IMR-90 (cell line): ENCODE results near the gene GDPD5. TPM values are rescaled to one million over a fixed set of nuclear protein-coding genes. Genes with fewer than 3 reads are reported as not detected.
A peak's percentile ranks its signal among the peaks of the same experiment; 100 is the strongest.

Source experiments
- ATAC-seq: fragments of 200-7000 bp; cut with Tn5 transposase; 2 replicates; pipeline ENCODE4 v1.9.1; 2020; ENCODE audit warnings: low read depth, mild to moderate bottlenecking, moderate library complexity
- BruUV-seq: library from RNA; stranded (reverse); fragments of 400-500 nt; replicated peaks from 2 replicates; lab custom pipeline; 2021; lab: Mats Ljungman, UMichigan
- CTCF ChIA-PET: fragments of 300-600 bp; formaldehyde crosslinking; extraction: SDS; loops from one replicate; lab custom pipeline; 2021; ENCODE audit warnings: antibody characterized with exemption; lab: Yijun Ruan, JAX
- POLR2A ChIA-PET: fragments of 300-600 bp; sonication (Branson Sonifier 250); formaldehyde crosslinking; loops from one replicate; lab custom pipeline; 2022; ENCODE audit warnings: antibody characterized with exemption; ENCODE audit not compliant: unreplicated experiment; lab: Charles Lee
- DNase-seq: peaks from one replicate; pipeline ENCODE4 v3.0.0; 2013
- H2AFZ ChIP-seq: replicated peaks from 2 replicates; pipeline ENCODE3; 2013; ENCODE audit warnings: low read length, mild to moderate bottlenecking; ENCODE audit not compliant: poor library complexity
- H2AK5ac ChIP-seq: 2 replicates; pipeline ENCODE4 v1.6.1; 2013; ENCODE audit warnings: low read depth, low read length, inconsistent platforms
- H2AK9ac ChIP-seq: replicated peaks from 2 replicates; pipeline ENCODE3; 2013; ENCODE audit warnings: mild to moderate bottlenecking, low read depth, low read length, moderate library complexity; ENCODE audit not compliant: poor library complexity
- H2BK120ac ChIP-seq: 2 replicates; pipeline ENCODE4 v1.6.1; 2013; ENCODE audit warnings: low read depth, low read length, inconsistent platforms
- H2BK15ac ChIP-seq: 3 replicates; pipeline ENCODE4 v1.6.1; 2013; ENCODE audit warnings: low read depth, low read length, inconsistent platforms
- H2BK20ac ChIP-seq: 2 replicates; pipeline ENCODE4 v1.6.1; 2013; ENCODE audit warnings: low read depth, mild to moderate bottlenecking, inconsistent platforms, low read length, moderate library complexity
- H2BK5ac ChIP-seq: 2 replicates; pipeline ENCODE4 v1.6.1; 2013; ENCODE audit warnings: mild to moderate bottlenecking, low read depth, low read length, inconsistent platforms; ENCODE audit not compliant: poor library complexity, severe bottlenecking
- H3K14ac ChIP-seq: replicated peaks from 2 replicates; pipeline ENCODE4 v1.6.1; 2013; ENCODE audit warnings: low read depth, low read length, inconsistent platforms
- H3K18ac ChIP-seq: 2 replicates; pipeline ENCODE4 v1.6.1; 2013; ENCODE audit warnings: low read depth, low read length, control low read depth
- H3K23ac ChIP-seq: 2 replicates; pipeline ENCODE4 v1.6.1; 2013; ENCODE audit warnings: low read depth, low read length, inconsistent platforms
- H3K27ac ChIP-seq: 2 replicates; pipeline ENCODE4 v1.5.1; 2013; ENCODE audit warnings: mild to moderate bottlenecking, control low read depth, low read length; ENCODE audit not compliant: insufficient read depth
- H3K27me3 ChIP-seq: 2 replicates; pipeline ENCODE4 v1.6.1; 2013; ENCODE audit warnings: low read length; ENCODE audit not compliant: control insufficient read depth, insufficient read depth
- H3K36me3 ChIP-seq: 2 replicates; pipeline ENCODE4 v1.6.1; 2013; ENCODE audit warnings: low read length, mixed read lengths; ENCODE audit not compliant: control insufficient read depth, insufficient read depth
- H3K4ac ChIP-seq: 2 replicates; pipeline ENCODE4 v1.6.1; 2013; ENCODE audit warnings: low read depth, low read length, inconsistent platforms
- H3K4me1 ChIP-seq: 2 replicates; pipeline ENCODE4 v1.6.1; 2013; ENCODE audit warnings: low read length, mixed read lengths; ENCODE audit not compliant: control insufficient read depth, insufficient read depth
- H3K4me2 ChIP-seq: 2 replicates; pipeline ENCODE4 v1.6.1; 2013; ENCODE audit warnings: low read depth, mild to moderate bottlenecking, control low read depth, low read length, moderate library complexity
- H3K4me3 ChIP-seq: 2 replicates; pipeline ENCODE4 v1.5.1; 2013; ENCODE audit warnings: low read depth, mild to moderate bottlenecking, control low read depth, low read length, moderate library complexity; ENCODE audit not compliant: insufficient read depth
- H3K56ac ChIP-seq: 2 replicates; pipeline ENCODE4 v1.6.1; 2013; ENCODE audit warnings: low read length, inconsistent platforms; ENCODE audit not compliant: insufficient read depth; ENCODE audit errors: extremely low read depth
- H3K79me1 ChIP-seq, 2 experiments: 2 replicates each; pipeline ENCODE4 v1.6.1; 2013; ENCODE audit warnings: low read length in 2 of 2, inconsistent platforms in 1 of 2, low read depth in 1 of 2
- H3K9ac ChIP-seq: 2 replicates; pipeline ENCODE4 v1.6.1; 2013; ENCODE audit warnings: low read depth, low read length, control low read depth
- H3K9me1 ChIP-seq: 2 replicates; pipeline ENCODE4 v1.6.1; 2013; ENCODE audit warnings: low read length, inconsistent platforms; ENCODE audit not compliant: insufficient read depth
- H3K9me3 ChIP-seq: 2 replicates; pipeline ENCODE4 v1.6.1; 2013; ENCODE audit warnings: low read length; ENCODE audit not compliant: control insufficient read depth, insufficient read depth
- H4K20me1 ChIP-seq: 2 replicates; pipeline ENCODE4 v1.6.1; 2013; ENCODE audit warnings: low read length, inconsistent platforms; ENCODE audit not compliant: insufficient read depth
- H4K5ac ChIP-seq: 2 replicates; pipeline ENCODE4 v1.6.1; 2013; ENCODE audit warnings: mild to moderate bottlenecking, low read depth, low read length, control low read depth
- H4K8ac ChIP-seq, 2 experiments: 2 replicates each; pipeline ENCODE4 v1.6.1; 2013; ENCODE audit warnings: low read depth in 2 of 2, low read length in 2 of 2, control low read depth in 1 of 2, inconsistent platforms in 1 of 2
- H4K91ac ChIP-seq: 2 replicates; pipeline ENCODE4 v1.6.1; 2013; ENCODE audit warnings: low read depth, low read length, inconsistent platforms; ENCODE audit not compliant: insufficient read depth
- BHLHE40 ChIP-seq: fragments of 150-350 bp; IDR thresholded peaks from 2 replicates; pipeline ENCODE4 v1.6.1; 2016; ENCODE audit warnings: mild to moderate bottlenecking, low read depth, low read length
- CEBPB ChIP-seq: IDR thresholded peaks from 2 replicates; pipeline ENCODE4 v1.6.1; 2012; ENCODE audit warnings: low read depth, low read length, improper control_type of control experiment
- CHD1 ChIP-seq: IDR thresholded peaks from 2 replicates; pipeline ENCODE4 v1.6.1; 2012; ENCODE audit warnings: low read depth, low read length, improper control_type of control experiment
- CTCF ChIP-seq: conservative IDR thresholded peaks from 2 replicates; pipeline ENCODE4 v1.5.1; 2012; ENCODE audit warnings: mild to moderate bottlenecking, low read depth, low read length, improper control_type of control experiment
- FOS ChIP-seq: fragments of 150-350 bp; IDR thresholded peaks from 2 replicates; pipeline ENCODE4 v1.6.1; 2016; ENCODE audit warnings: low read depth, low read length
- MAFK ChIP-seq: IDR thresholded peaks from 2 replicates; pipeline ENCODE4 v1.6.1; 2012; ENCODE audit warnings: low read depth, low read length, improper control_type of control experiment
- MAZ ChIP-seq: IDR thresholded peaks from 2 replicates; pipeline ENCODE4 v1.6.1; 2012; ENCODE audit warnings: low read depth, mild to moderate bottlenecking, low read length, improper control_type of control experiment, moderate library complexity, borderline replicate concordance
- MXI1 ChIP-seq: IDR thresholded peaks from 2 replicates; pipeline ENCODE4 v1.6.1; 2012; ENCODE audit warnings: low read depth, mild to moderate bottlenecking, low read length, moderate library complexity, borderline replicate concordance
- NFE2L2 ChIP-seq: fragments of 150-350 bp; IDR thresholded peaks from 2 replicates; pipeline ENCODE4 v1.6.1; 2016; ENCODE audit warnings: low read depth, mild to moderate bottlenecking, low read length
- POLR2A ChIP-seq: IDR thresholded peaks from 2 replicates; pipeline ENCODE4 v1.6.1; 2012; ENCODE audit warnings: mild to moderate bottlenecking, low read depth, low read length
- RAD21 ChIP-seq: IDR thresholded peaks from 2 replicates; pipeline ENCODE4 v1.6.1; 2012; ENCODE audit warnings: low read length, improper control_type of control experiment
- RCOR1 ChIP-seq: IDR thresholded peaks from 2 replicates; pipeline ENCODE4 v1.6.1; 2012; ENCODE audit warnings: mild to moderate bottlenecking, low read length, improper control_type of control experiment; ENCODE audit not compliant: insufficient replicate concordance
- RFX5 ChIP-seq: IDR thresholded peaks from 2 replicates; pipeline ENCODE4 v1.8.0; 2012; ENCODE audit warnings: low read depth, mild to moderate bottlenecking, low read length, moderate library complexity
- SMC3 ChIP-seq: fragments of 150-350 bp; IDR thresholded peaks from 2 replicates; pipeline ENCODE4 v1.6.1; 2016; ENCODE audit warnings: low read depth, mild to moderate bottlenecking, antibody characterized with exemption, low read length, moderate library complexity
- USF2 ChIP-seq: fragments of 150-350 bp; IDR thresholded peaks from 2 replicates; pipeline ENCODE4 v1.6.1; 2017; ENCODE audit warnings: mild to moderate bottlenecking, antibody characterized with exemption, low read length, low read depth
- WGBS, 2 experiments: methylation state at CpG; one replicate each; pipeline versions ENCODE4 v1.1.5 to v1.1.7; 2013; ENCODE audit warnings: missing lambda C conversion rate in 2 of 2; ENCODE audit not compliant: insufficient read length in 1 of 2; ENCODE audit errors: extremely low coverage in 2 of 2; 5-methylcytosine and 5-hydroxymethylcytosine counted together
- dilution Hi-C: fragments of 300-500 bp; cut with HindIII; formaldehyde crosslinking; loops from one replicate; pipeline ENCODE4 v1.14.3; 2018; ENCODE audit warnings: low sequenced_read_pairs; ENCODE audit not compliant: unreplicated experiment
- in situ Hi-C: fragments of 300-500 bp; cut with MboI; formaldehyde crosslinking; loops from 3 replicates; pipeline ENCODE4 v1.14.3; 2019; ENCODE audit warnings: low sequenced_read_pairs, inconsistent platforms, mixed read lengths
- intact Hi-C: fragments of 100-400 bp; cut with micrococcal nuclease; formaldehyde crosslinking; loops from 2 replicates; pipeline ENCODE4 v1.10.0; 2022
- polyA plus RNA-seq, 3 experiments: library from polyadenylated mRNA; depleted of rRNA; stranded (reverse); fragments of >200 nt; gene quantifications; 2 replicates each; pipeline ENCODE4 v1.2.3, GENCODE V29; 2012; ENCODE audit warnings: low replicate concordance in 1 of 3
- total RNA-seq: library from RNA; depleted of rRNA; stranded (reverse); fragments of >200 nt; gene quantifications from 2 replicates; pipeline ENCODE4 v1.2.3, GENCODE V29; 2012
- TF ChIP-seq, protein P1 (sequence below): fragments of 150-350 bp; IDR thresholded peaks from 2 replicates; pipeline ENCODE4 v1.6.1; 2016; ENCODE audit warnings: low read depth, mild to moderate bottlenecking, low read length, moderate library complexity, borderline replicate concordance

GDPD5 gene
- total and polyA plus RNA-seq, 2 of the 4 experiments (the other 2 are of a cell fraction), result 2.0 to 7.9 TPM

DNA sequence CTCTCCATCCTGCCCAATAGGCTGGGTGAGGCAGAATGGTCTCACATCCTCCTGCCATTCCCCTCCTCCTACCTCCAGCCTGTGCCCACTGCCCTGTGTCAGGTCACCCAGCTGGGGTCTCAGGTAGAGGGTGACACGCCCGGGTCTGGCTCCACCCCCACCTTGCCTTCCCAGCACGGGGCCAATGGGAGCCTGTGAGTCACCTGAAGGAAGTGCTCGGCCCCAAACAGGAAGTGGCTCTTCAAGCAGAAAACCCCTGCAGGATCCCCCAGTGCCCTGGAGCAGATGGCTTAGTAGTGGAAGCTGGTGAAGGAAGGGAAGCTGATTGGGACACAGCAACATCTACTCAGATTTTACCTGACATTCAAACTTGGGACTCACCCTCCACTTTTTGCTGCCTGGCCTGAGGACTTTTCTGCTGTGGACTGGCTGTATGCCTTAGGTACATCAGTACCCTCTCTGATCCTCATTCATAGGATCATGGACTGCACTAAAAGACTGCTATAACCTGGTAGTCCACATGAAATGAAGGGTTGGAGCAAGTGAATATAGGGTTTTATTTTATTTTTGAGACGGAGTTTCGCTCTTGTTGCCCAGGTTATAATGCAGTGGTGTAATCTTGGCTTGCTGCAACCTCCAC, 33.4 kb downstream of the GDPD5 start:
- peaks cover 9% of the 10 kb centered on the region for H3K4me1 ChIP-seq
- H3K9ac ChIP-seq, result no peak overlapping the region
- H3K27me3 ChIP-seq, result no peaks in the 10 kb centered on the region
- no peak for TF ChIP-seq NFE2L2
- TF ChIP-seq RAD21, result no peak
- TF ChIP-seq MAZ, result no peak
- TF ChIP-seq, protein P1, sequence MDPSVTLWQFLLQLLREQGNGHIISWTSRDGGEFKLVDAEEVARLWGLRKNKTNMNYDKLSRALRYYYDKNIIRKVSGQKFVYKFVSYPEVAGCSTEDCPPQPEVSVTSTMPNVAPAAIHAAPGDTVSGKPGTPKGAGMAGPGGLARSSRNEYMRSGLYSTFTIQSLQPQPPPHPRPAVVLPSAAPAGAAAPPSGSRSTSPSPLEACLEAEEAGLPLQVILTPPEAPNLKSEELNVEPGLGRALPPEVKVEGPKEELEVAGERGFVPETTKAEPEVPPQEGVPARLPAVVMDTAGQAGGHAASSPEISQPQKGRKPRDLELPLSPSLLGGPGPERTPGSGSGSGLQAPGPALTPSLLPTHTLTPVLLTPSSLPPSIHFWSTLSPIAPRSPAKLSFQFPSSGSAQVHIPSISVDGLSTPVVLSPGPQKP, result no peak
- TF ChIP-seq CTCF, result no peak
- no peak for TF ChIP-seq MAFK
- no peak for TF ChIP-seq USF2
- no peak for TF ChIP-seq BHLHE40
- TF ChIP-seq POLR2A, result no peak
- no peak for TF ChIP-seq RFX5
- TF ChIP-seq CHD1, result no peak
- no peak for TF ChIP-seq CEBPB
- TF ChIP-seq MXI1, result no peak
- TF ChIP-seq SMC3, result no peak
- TF ChIP-seq FOS, result no peak
- TF ChIP-seq RCOR1, result no peak
- no peak overlapping the region for H3K4me2 ChIP-seq
- peak overlapping the region; percentile 24 to 63; a peak in 1 of 4 replicates for H4K8ac ChIP-seq
- no peak overlapping the region for H2BK20ac ChIP-seq
- ChIA-PET CTCF (interaction anchor here (0.6 kb wide), 1 partner anchor 12 kb away, joined by 3 read pairs; no protein-coding TSS in a partner anchor), POLR2A (no interaction called here)
- intact Hi-C loops, result no loop called here
- DNase-seq, result peak; percentile 20
- no peak overlapping the region for H3K4ac ChIP-seq
- H2BK120ac ChIP-seq, result no peak overlapping the region
- no CpG with 5 or more reads among the region's 6 CpGs for WGBS, 2 experiments
- H3K9me1 ChIP-seq, result no peaks in the 10 kb centered on the region; the same call in 1 of the 2 replicates
- no peaks in the 10 kb centered on the region for H3K79me1 ChIP-seq
- no peak overlapping the region for H2BK15ac ChIP-seq
- in situ Hi-C loops, result no loop called here
- H3K56ac ChIP-seq, result no peak overlapping the region
- no peak overlapping the region for H2BK5ac ChIP-seq
- H4K20me1 ChIP-seq, result no peaks in the 10 kb centered on the region
- H3K27ac ChIP-seq, result no peak overlapping the region
- H3K36me3 ChIP-seq, result no peaks in the 10 kb centered on the region
- dilution Hi-C loops, result no loop called here
- H4K91ac ChIP-seq, result 0 out of 2 replicates have a peak overlapping the region, but pooled peaks have one; percentile 19
- peak overlapping the region; percentile 66; the same call in 1 of the 2 replicates for H2AK5ac ChIP-seq
- peak overlapping the region; percentile 30 for H2AK9ac ChIP-seq
- no peak overlapping the region for H4K5ac ChIP-seq
- no peak overlapping the region for H3K4me3 ChIP-seq
- peak overlapping the region; percentile 7; the same call in 1 of the 2 replicates for H3K14ac ChIP-seq
- no peak for ATAC-seq
- H3K23ac ChIP-seq, result no peak overlapping the region
- peak overlapping the region; percentile 69 for H2AFZ ChIP-seq
- H3K9me3 ChIP-seq, result no peaks in the 10 kb centered on the region
- no peak overlapping the region for H3K18ac ChIP-seq
- no TSS peak for BruUV-seq
